ENCODE measurements around the gene SAPCD2. TPM values are rescaled to one million over a fixed set of nuclear protein-coding genes. Genes with fewer than 3 reads are reported as not detected.

The SAPCD2 gene
- total and polyA plus RNA-seq, 2 of the 4 experiments (the other 2 are of a cell fraction) = 3.4 to 4.9 TPM

DNA sequence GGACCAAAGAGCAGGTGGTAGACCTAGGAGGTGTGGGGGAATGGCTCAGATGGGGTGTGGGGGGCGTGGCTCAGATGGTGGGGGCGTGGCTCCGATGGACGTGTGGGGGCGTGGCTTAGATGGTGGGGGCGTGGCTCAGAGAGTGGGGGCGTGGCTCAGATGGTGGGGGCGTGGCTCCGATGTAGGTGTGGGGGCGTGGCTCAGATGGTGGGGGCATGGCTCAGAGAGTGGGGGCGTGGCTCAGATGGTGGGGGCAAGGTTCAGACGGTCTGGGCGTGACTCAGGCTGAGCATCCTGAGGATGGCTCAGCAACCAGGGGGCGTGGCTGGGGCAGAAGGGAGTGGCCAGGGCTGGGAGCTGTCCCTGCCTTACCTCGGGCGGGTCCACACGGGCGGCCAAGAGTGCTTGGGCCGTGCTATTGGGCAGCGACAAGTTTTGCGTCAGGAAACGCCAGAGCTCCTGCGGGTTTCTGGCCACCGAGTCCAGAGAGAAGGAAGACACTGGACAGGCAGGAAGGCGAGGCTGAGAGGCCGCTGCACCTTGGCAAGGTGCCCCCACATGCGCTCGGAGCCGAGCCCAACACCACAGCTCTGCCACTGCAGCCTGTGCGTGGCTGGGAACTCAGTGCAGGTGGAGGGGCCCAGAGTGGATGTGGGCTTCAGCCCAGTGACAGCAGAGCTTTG, 48.2 kb downstream of the SAPCD2 start:
- no TSS peak for BruUV-seq (replicated peaks)
- WGBS, 2 experiments (ENCODE audit: extremely low coverage in 2 of 2, insufficient read length in 1 of 2) = 78% methylated on average over 12 of the region's 30 CpGs; no CpG with 5 or more reads in 1 of the 2 experiments
- no peak overlapping the region for H3K4me2 ChIP-seq (ENCODE audit: low read depth, low read length)
- H2BK120ac ChIP-seq (ENCODE audit: low read depth, low read length) = no peak overlapping the region
- H3K9ac ChIP-seq (ENCODE audit: low read depth, low read length) = no peak overlapping the region
- peaks cover 4% of the 10 kb centered on the region; the same call in 1 of the 2 replicates for H3K9me1 ChIP-seq (ENCODE audit: insufficient read depth, low read length)
- no peak overlapping the region for H3K4me3 ChIP-seq (ENCODE audit: insufficient read depth, low read depth, low read length)
- ChIA-PET POLR2A (ENCODE audit: unreplicated experiment) (no interaction called here), CTCF (no interaction called here)
- H3K27me3 ChIP-seq (ENCODE audit: control insufficient read depth, insufficient read depth, low read length) = no peaks in the 10 kb centered on the region
- H3K14ac ChIP-seq (replicated peaks; ENCODE audit: low read depth, low read length) = no peak overlapping the region
- no peak overlapping the region for H2BK5ac ChIP-seq (ENCODE audit: low read depth, low read length, poor library complexity, severe bottlenecking)
- dilution Hi-C loops (cut with HindIII; ENCODE audit: low sequenced_read_pairs, unreplicated experiment) = no loop called here
- no peaks in the 10 kb centered on the region for H3K9me3 ChIP-seq (ENCODE audit: control insufficient read depth, insufficient read depth, low read length)
- intact Hi-C loops (cut with micrococcal nuclease) = no loop called here
- no peaks in the 10 kb centered on the region; the same call in 1 of the 2 replicates for H4K20me1 ChIP-seq (ENCODE audit: insufficient read depth, low read length)
- peaks cover 0 to 2% of the 10 kb centered on the region in 2 experiments; a peak in 2 of 4 replicates for H3K79me1 ChIP-seq (ENCODE audit: low read depth in 1 of 2, low read length in 2 of 2)
- ATAC-seq (ENCODE audit: low read depth) (peak; percentile 74), DNase-seq (peak; percentile 68)
- peaks cover under 1% of the 10 kb centered on the region for H3K4me1 ChIP-seq (ENCODE audit: control insufficient read depth, insufficient read depth, low read length)
- no peak overlapping the region for H3K56ac ChIP-seq (ENCODE audit: extremely low read depth, insufficient read depth, low read length)
- H4K5ac ChIP-seq (ENCODE audit: low read depth, low read length) = no peak overlapping the region
- TF ChIP-seq RAD21 (IDR thresholded peaks at IDR 0.05; ENCODE audit: low read length) = no peak
- peak; percentile 93 for TF ChIP-seq MAZ (IDR thresholded peaks at IDR 0.05; ENCODE audit: borderline replicate concordance, low read depth, low read length)
- TF ChIP-seq MAFK (IDR thresholded peaks at IDR 0.05; ENCODE audit: low read depth, low read length) = no peak
- TF ChIP-seq, protein P1, sequence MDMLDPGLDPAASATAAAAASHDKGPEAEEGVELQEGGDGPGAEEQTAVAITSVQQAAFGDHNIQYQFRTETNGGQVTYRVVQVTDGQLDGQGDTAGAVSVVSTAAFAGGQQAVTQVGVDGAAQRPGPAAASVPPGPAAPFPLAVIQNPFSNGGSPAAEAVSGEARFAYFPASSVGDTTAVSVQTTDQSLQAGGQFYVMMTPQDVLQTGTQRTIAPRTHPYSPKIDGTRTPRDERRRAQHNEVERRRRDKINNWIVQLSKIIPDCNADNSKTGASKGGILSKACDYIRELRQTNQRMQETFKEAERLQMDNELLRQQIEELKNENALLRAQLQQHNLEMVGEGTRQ (IDR thresholded peaks at IDR 0.05; ENCODE audit: low read depth, low read length) = 0 out of 2 replicates have a peak, but pooled peaks have one; percentile 1
- no peak overlapping the region for H4K91ac ChIP-seq (ENCODE audit: insufficient read depth, low read depth, low read length)
- in situ Hi-C loops (cut with MboI; ENCODE audit: low sequenced_read_pairs) = no loop called here
- peaks cover 12% of the 10 kb centered on the region; the same call in 1 of the 2 replicates for H3K36me3 ChIP-seq (ENCODE audit: control insufficient read depth, insufficient read depth, low read length)
- no peak overlapping the region for H3K23ac ChIP-seq (ENCODE audit: low read depth, low read length)
- H2AFZ ChIP-seq (replicated peaks; ENCODE audit: low read length, poor library complexity) = peak overlapping the region; percentile 41
- no peak overlapping the region for H2BK20ac ChIP-seq (ENCODE audit: low read depth, low read length)
- H2BK15ac ChIP-seq (ENCODE audit: low read depth, low read length) = no peak overlapping the region
- H2AK9ac ChIP-seq (replicated peaks; ENCODE audit: low read depth, low read length, poor library complexity) = no peak overlapping the region
- H3K4ac ChIP-seq (ENCODE audit: low read depth, low read length) = no peak overlapping the region
- no peak overlapping the region for H3K27ac ChIP-seq (ENCODE audit: insufficient read depth, low read length)
- peak overlapping the region; percentile 3; the same call in 1 of the 2 replicates for H2AK5ac ChIP-seq (ENCODE audit: low read depth, low read length)
- no peak overlapping the region for H4K8ac ChIP-seq (ENCODE audit: low read depth in 2 of 2, low read length in 2 of 2)
- no peak overlapping the region for H3K18ac ChIP-seq (ENCODE audit: low read depth, low read length)
